IMR-90 (cell line): Measurements from ENCODE around the gene CCK. TPM values are rescaled to one million over a fixed set of nuclear protein-coding genes. Genes with fewer than 3 reads are reported as not detected.

Experiments used
- ATAC-seq: fragments of 200-7000 bp; cut with Tn5 transposase; 2 replicates; pipeline ENCODE4 v1.9.1; 2020; ENCODE audit warnings: low read depth, mild to moderate bottlenecking, moderate library complexity
- BruUV-seq: library from RNA; stranded (reverse); fragments of 400-500 nt; replicated peaks from 2 replicates; lab custom pipeline; 2021; lab: Mats Ljungman, UMichigan
- CTCF ChIA-PET: fragments of 300-600 bp; formaldehyde crosslinking; extraction: SDS; loops from one replicate; lab custom pipeline; 2021; ENCODE audit warnings: antibody characterized with exemption; lab: Yijun Ruan, JAX
- POLR2A ChIA-PET: fragments of 300-600 bp; sonication (Branson Sonifier 250); formaldehyde crosslinking; loops from one replicate; lab custom pipeline; 2022; ENCODE audit warnings: antibody characterized with exemption; ENCODE audit not compliant: unreplicated experiment; lab: Charles Lee
- DNase-seq: peaks from one replicate; pipeline ENCODE4 v3.0.0; 2013
- H2AFZ ChIP-seq: replicated peaks from 2 replicates; pipeline ENCODE3; 2013; ENCODE audit warnings: low read length, mild to moderate bottlenecking; ENCODE audit not compliant: poor library complexity
- H2AK5ac ChIP-seq: 2 replicates; pipeline ENCODE4 v1.6.1; 2013; ENCODE audit warnings: low read depth, low read length, inconsistent platforms
- H2AK9ac ChIP-seq: replicated peaks from 2 replicates; pipeline ENCODE3; 2013; ENCODE audit warnings: mild to moderate bottlenecking, low read depth, low read length, moderate library complexity; ENCODE audit not compliant: poor library complexity
- H2BK120ac ChIP-seq: 2 replicates; pipeline ENCODE4 v1.6.1; 2013; ENCODE audit warnings: low read depth, low read length, inconsistent platforms
- H2BK15ac ChIP-seq: 3 replicates; pipeline ENCODE4 v1.6.1; 2013; ENCODE audit warnings: low read depth, low read length, inconsistent platforms
- H2BK20ac ChIP-seq: 2 replicates; pipeline ENCODE4 v1.6.1; 2013; ENCODE audit warnings: low read depth, mild to moderate bottlenecking, inconsistent platforms, low read length, moderate library complexity
- H2BK5ac ChIP-seq: 2 replicates; pipeline ENCODE4 v1.6.1; 2013; ENCODE audit warnings: mild to moderate bottlenecking, low read depth, low read length, inconsistent platforms; ENCODE audit not compliant: poor library complexity, severe bottlenecking
- H3K14ac ChIP-seq: replicated peaks from 2 replicates; pipeline ENCODE4 v1.6.1; 2013; ENCODE audit warnings: low read depth, low read length, inconsistent platforms
- H3K18ac ChIP-seq: 2 replicates; pipeline ENCODE4 v1.6.1; 2013; ENCODE audit warnings: low read depth, low read length, control low read depth
- H3K23ac ChIP-seq: 2 replicates; pipeline ENCODE4 v1.6.1; 2013; ENCODE audit warnings: low read depth, low read length, inconsistent platforms
- H3K27ac ChIP-seq: 2 replicates; pipeline ENCODE4 v1.5.1; 2013; ENCODE audit warnings: mild to moderate bottlenecking, control low read depth, low read length; ENCODE audit not compliant: insufficient read depth
- H3K27me3 ChIP-seq: 2 replicates; pipeline ENCODE4 v1.6.1; 2013; ENCODE audit warnings: low read length; ENCODE audit not compliant: control insufficient read depth, insufficient read depth
- H3K36me3 ChIP-seq: 2 replicates; pipeline ENCODE4 v1.6.1; 2013; ENCODE audit warnings: low read length, mixed read lengths; ENCODE audit not compliant: control insufficient read depth, insufficient read depth
- H3K4ac ChIP-seq: 2 replicates; pipeline ENCODE4 v1.6.1; 2013; ENCODE audit warnings: low read depth, low read length, inconsistent platforms
- H3K4me1 ChIP-seq: 2 replicates; pipeline ENCODE4 v1.6.1; 2013; ENCODE audit warnings: low read length, mixed read lengths; ENCODE audit not compliant: control insufficient read depth, insufficient read depth
- H3K4me2 ChIP-seq: 2 replicates; pipeline ENCODE4 v1.6.1; 2013; ENCODE audit warnings: low read depth, mild to moderate bottlenecking, control low read depth, low read length, moderate library complexity
- H3K4me3 ChIP-seq: 2 replicates; pipeline ENCODE4 v1.5.1; 2013; ENCODE audit warnings: low read depth, mild to moderate bottlenecking, control low read depth, low read length, moderate library complexity; ENCODE audit not compliant: insufficient read depth
- H3K56ac ChIP-seq: 2 replicates; pipeline ENCODE4 v1.6.1; 2013; ENCODE audit warnings: low read length, inconsistent platforms; ENCODE audit not compliant: insufficient read depth; ENCODE audit errors: extremely low read depth
- H3K79me1 ChIP-seq, 2 experiments: 2 replicates each; pipeline ENCODE4 v1.6.1; 2013; ENCODE audit warnings: low read length in 2 of 2, inconsistent platforms in 1 of 2, low read depth in 1 of 2
- H3K9ac ChIP-seq: 2 replicates; pipeline ENCODE4 v1.6.1; 2013; ENCODE audit warnings: low read depth, low read length, control low read depth
- H3K9me1 ChIP-seq: 2 replicates; pipeline ENCODE4 v1.6.1; 2013; ENCODE audit warnings: low read length, inconsistent platforms; ENCODE audit not compliant: insufficient read depth
- H3K9me3 ChIP-seq: 2 replicates; pipeline ENCODE4 v1.6.1; 2013; ENCODE audit warnings: low read length; ENCODE audit not compliant: control insufficient read depth, insufficient read depth
- H4K20me1 ChIP-seq: 2 replicates; pipeline ENCODE4 v1.6.1; 2013; ENCODE audit warnings: low read length, inconsistent platforms; ENCODE audit not compliant: insufficient read depth
- H4K5ac ChIP-seq: 2 replicates; pipeline ENCODE4 v1.6.1; 2013; ENCODE audit warnings: mild to moderate bottlenecking, low read depth, low read length, control low read depth
- H4K8ac ChIP-seq, 2 experiments: 2 replicates each; pipeline ENCODE4 v1.6.1; 2013; ENCODE audit warnings: low read depth in 2 of 2, low read length in 2 of 2, control low read depth in 1 of 2, inconsistent platforms in 1 of 2
- H4K91ac ChIP-seq: 2 replicates; pipeline ENCODE4 v1.6.1; 2013; ENCODE audit warnings: low read depth, low read length, inconsistent platforms; ENCODE audit not compliant: insufficient read depth
- BHLHE40 ChIP-seq: fragments of 150-350 bp; IDR thresholded peaks from 2 replicates; pipeline ENCODE4 v1.6.1; 2016; ENCODE audit warnings: mild to moderate bottlenecking, low read depth, low read length
- MAFK ChIP-seq: IDR thresholded peaks from 2 replicates; pipeline ENCODE4 v1.6.1; 2012; ENCODE audit warnings: low read depth, low read length, improper control_type of control experiment
- SMC3 ChIP-seq: fragments of 150-350 bp; IDR thresholded peaks from 2 replicates; pipeline ENCODE4 v1.6.1; 2016; ENCODE audit warnings: low read depth, mild to moderate bottlenecking, antibody characterized with exemption, low read length, moderate library complexity
- WGBS, 2 experiments: methylation state at CpG; one replicate each; pipeline versions ENCODE4 v1.1.5 to v1.1.7; 2013; ENCODE audit warnings: missing lambda C conversion rate in 2 of 2; ENCODE audit not compliant: insufficient read length in 1 of 2; ENCODE audit errors: extremely low coverage in 2 of 2; 5-methylcytosine and 5-hydroxymethylcytosine counted together
- dilution Hi-C: fragments of 300-500 bp; cut with HindIII; formaldehyde crosslinking; loops from one replicate; pipeline ENCODE4 v1.14.3; 2018; ENCODE audit warnings: low sequenced_read_pairs; ENCODE audit not compliant: unreplicated experiment
- in situ Hi-C: fragments of 300-500 bp; cut with MboI; formaldehyde crosslinking; loops from 3 replicates; pipeline ENCODE4 v1.14.3; 2019; ENCODE audit warnings: low sequenced_read_pairs, inconsistent platforms, mixed read lengths
- intact Hi-C: fragments of 100-400 bp; cut with micrococcal nuclease; formaldehyde crosslinking; loops from 2 replicates; pipeline ENCODE4 v1.10.0; 2022
- polyA plus RNA-seq, 3 experiments: library from polyadenylated mRNA; depleted of rRNA; stranded (reverse); fragments of >200 nt; gene quantifications; 2 replicates each; pipeline ENCODE4 v1.2.3, GENCODE V29; 2012; ENCODE audit warnings: low replicate concordance in 1 of 3
- total RNA-seq: library from RNA; depleted of rRNA; stranded (reverse); fragments of >200 nt; gene quantifications from 2 replicates; pipeline ENCODE4 v1.2.3, GENCODE V29; 2012
- TF ChIP-seq, protein P1 (sequence below): fragments of 150-350 bp; IDR thresholded peaks from 2 replicates; pipeline ENCODE4 v1.6.1; 2017; ENCODE audit warnings: mild to moderate bottlenecking, antibody characterized with exemption, low read length, low read depth

Gene CCK
- total and polyA plus RNA-seq, 2 of the 4 experiments (the other 2 are of a cell fraction) = 0.43 TPM; not detected in 1

DNA sequence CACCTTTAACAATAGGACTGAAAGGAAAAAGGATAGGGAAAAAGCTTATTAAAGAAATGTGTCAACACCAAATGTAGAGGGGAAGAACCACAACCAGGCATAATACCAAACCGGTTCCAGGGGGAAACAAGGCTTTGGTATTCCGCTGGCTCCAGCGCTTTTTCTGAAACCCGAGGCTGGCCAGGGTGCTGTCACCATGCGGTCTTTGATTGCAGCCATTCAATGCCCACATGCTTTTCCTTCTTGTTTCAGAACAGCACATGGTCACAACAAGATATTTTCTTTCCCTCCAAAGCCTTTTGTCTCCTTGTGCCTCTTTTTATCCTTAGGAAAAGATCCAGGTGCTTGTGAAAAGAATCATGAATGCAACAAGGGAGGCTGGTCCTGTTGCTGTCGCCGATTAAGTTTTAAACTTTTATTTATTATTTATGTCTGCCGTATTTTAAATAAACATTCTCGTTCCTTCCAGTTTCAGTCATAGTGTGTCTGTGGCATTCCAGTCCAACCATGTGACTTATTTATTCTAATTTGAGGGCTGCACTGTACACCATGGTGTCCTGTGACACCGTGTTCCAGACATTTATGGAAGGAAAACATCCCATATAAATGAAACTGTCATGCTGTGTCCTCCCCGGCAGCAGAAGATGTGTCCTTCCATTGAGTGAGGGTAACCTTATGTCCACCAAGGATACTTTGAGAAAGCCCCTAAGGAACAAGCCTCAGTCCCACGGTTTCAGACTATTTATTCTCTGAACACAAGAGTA lies 41.1 kb downstream of the CCK start:
- Histone ChIP-seq H3K4me1 (peaks cover 6% of the 10 kb centered on the region), H3K9me1 (peaks cover 15% of the 10 kb centered on the region), H2AK5ac (0 out of 2 replicates have a peak overlapping the region, but pooled peaks have one; percentile 63), H3K36me3 (peaks cover 18% of the 10 kb centered on the region), H4K5ac (no peak overlapping the region), H3K4me2 (no peak overlapping the region), H2BK20ac (no peak overlapping the region), H3K9me3 (no peaks in the 10 kb centered on the region), H3K23ac (no peak overlapping the region), H3K56ac (no peak overlapping the region), H3K14ac (no peak overlapping the region), H3K4ac (no peak overlapping the region), H3K18ac (no peak overlapping the region), H4K20me1 (no peaks in the 10 kb centered on the region), H2BK15ac (no peak overlapping the region), H2AFZ (no peak overlapping the region), H3K79me1 (no peaks in the 10 kb centered on the region), H2BK120ac (no peak overlapping the region), H4K91ac (no peak overlapping the region), H2AK9ac (no peak overlapping the region), H3K4me3 (no peak overlapping the region), H4K8ac (no peak overlapping the region), H3K27me3 (no peaks in the 10 kb centered on the region), H3K27ac (no peak overlapping the region), H2BK5ac (no peak overlapping the region), H3K9ac (no peak overlapping the region)
- 93% methylated on average over 3 of the region's 12 CpGs; no CpG with 5 or more reads in 1 of the 2 experiments for WGBS, 2 experiments
- CTCF ChIA-PET = interaction anchor here (0.6 to 1.6 kb wide), 3 partner anchors 23 to 219 kb away, joined by 3 to 5 read pairs (median 3); no protein-coding TSS in a partner anchor
- TF ChIP-seq MAFK (no peak), SMC3 (no peak), BHLHE40 (no peak)
- TF ChIP-seq, protein P1, sequence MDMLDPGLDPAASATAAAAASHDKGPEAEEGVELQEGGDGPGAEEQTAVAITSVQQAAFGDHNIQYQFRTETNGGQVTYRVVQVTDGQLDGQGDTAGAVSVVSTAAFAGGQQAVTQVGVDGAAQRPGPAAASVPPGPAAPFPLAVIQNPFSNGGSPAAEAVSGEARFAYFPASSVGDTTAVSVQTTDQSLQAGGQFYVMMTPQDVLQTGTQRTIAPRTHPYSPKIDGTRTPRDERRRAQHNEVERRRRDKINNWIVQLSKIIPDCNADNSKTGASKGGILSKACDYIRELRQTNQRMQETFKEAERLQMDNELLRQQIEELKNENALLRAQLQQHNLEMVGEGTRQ = peak; percentile 54; the same call in 1 of the 2 replicates
- DNase-seq = peak; percentile 12
- ATAC-seq = peak; percentile 84
- POLR2A ChIA-PET = no interaction called here
- TSS peak; percentile 67 for BruUV-seq
- in situ Hi-C loops = loop anchor here (10.0 kb wide), 1 partner anchor 220 kb away; no protein-coding TSS in a partner anchor
- dilution Hi-C loops = no loop called here
- intact Hi-C loops = loop anchor here (5.0 kb wide), 1 partner anchor 108 kb away; no protein-coding TSS in a partner anchor
